Stimulated activated CD4-positive, alpha-beta T cell treated with anti-CD3 and anti-CD28 coated beads, Interleukin-4, amount 100 ng/mL, for 4 hours (primary cell): ENCODE data around the gene ABLIM1.

Experiments used
- DNase-seq, 2 experiments: peaks; one replicate each; pipeline ENCODE4 v3.0.0-alpha.2; 2020

The ABLIM1 gene

DNA sequence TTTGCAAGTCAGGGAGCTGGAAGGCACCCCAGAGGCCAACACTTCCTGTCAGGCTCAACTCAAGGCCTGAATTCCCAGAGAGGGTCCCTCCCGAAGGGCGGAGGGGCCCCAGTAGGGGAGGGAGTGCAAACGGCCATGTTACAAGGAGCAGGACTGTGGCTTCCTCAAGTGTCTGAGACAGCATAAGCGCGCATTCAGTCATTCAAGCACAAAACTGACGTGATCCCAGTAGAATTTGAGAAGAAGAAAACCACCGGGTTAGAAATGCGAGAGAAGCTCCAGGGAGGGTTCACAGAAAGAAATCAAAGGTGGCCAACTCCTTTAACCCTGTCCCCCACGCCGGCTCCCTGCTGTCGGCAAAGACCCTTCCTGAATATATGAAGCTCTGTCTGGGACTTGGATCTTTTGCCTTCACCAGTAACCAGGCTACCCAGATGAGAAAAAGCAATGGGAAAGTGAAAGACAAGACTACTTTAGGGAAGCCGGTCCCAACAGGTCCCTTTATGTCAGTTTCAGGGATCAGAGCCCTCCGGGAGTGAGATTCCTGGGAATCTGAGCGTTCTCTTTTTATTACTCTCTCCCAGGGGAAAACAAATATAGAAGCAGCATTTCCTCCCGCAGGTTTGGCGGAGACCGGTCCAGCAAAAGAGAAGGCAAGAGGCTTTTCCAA lies 255.1 kb downstream of the ABLIM1 start:
- no peak for DNase-seq

DNA sequence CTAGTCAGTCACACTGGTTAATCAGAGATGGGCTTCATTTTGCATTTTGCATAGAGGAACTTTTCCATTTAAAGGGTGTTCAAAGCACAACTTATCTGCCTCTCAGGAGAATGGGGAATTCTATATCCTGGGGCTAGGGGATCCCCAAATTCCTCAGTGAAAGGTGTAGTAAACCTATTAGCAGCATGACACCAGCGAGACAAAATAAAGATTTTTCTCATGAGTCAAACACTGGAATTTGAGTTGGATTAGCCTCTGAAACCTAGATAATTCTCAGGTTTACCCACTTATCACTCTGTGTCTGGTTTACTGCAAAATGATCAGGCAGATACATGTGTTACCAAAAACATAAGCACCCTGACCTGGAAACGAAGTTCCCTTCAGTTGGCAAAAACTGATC lies 255.8 kb downstream of the ABLIM1 start:
- DNase-seq, result no peak

DNA sequence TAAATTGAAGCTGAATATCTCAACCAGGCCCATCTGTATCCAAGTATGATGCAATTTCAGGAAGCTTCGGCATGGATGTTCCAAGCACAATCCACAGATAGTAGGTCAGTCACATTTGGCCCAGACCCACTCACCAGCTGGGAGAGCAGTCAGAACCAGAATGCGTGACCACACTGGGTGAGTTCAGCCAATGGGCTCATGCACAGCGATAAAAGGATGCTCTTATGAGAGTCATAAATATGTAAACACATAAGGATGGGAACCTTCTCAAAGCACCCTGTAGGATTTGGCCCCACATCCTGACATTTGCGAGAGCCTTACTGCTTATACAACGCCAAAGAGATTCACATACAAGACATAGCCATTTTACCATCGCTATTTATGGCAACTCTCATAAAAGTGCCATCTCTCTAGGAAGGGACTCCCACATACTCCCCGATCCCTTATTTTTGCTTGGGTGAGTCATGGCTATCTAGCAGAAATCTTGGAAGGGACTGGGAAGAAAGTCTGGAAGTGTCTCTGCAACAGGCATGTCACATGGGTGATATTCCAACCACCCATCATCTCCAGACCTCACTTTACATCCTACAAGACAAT lies 256.8 kb downstream of the ABLIM1 start:
- DNase-seq, result no peak

DNA sequence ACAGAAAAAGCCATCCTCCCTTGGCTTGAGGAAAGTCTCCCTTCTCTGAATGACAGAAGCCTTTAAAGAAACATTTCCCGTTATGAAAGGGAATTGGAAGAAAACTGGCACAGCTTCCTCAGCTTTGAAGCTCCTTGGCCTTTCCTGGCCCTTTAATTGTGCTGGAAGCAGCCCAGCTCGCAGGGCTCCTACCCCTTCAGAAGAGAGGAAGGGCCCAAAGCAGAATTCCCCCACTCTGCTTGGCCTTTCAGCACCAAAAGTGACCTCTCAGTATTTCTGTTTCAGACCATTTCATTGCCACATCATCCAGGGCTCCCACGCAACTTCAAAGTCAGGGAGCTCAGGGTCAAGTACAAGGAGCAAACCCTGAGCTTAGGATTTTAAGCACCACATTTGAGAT lies 258.0 kb downstream of the ABLIM1 start:
- DNase-seq, result no peak

DNA sequence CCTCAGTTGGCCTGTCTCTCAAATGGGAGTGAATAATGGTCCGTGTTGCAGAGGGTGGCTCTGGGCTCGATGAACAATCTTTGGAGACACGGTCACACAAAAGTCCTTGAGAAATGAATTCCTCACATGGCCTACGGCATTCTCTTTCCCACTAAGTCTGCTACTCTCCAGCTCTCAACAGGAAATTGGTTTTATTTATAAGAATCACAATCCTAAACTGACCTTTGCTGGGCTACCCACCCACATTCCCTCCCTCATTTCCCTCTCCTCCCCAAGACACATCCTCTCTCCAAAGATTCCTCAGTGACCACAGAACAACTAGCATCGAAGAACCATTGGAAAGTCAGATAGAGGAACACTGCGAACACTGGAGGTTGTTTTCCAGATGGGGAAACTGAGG lies 258.5 kb downstream of the ABLIM1 start:
- DNase-seq, result no peak

DNA sequence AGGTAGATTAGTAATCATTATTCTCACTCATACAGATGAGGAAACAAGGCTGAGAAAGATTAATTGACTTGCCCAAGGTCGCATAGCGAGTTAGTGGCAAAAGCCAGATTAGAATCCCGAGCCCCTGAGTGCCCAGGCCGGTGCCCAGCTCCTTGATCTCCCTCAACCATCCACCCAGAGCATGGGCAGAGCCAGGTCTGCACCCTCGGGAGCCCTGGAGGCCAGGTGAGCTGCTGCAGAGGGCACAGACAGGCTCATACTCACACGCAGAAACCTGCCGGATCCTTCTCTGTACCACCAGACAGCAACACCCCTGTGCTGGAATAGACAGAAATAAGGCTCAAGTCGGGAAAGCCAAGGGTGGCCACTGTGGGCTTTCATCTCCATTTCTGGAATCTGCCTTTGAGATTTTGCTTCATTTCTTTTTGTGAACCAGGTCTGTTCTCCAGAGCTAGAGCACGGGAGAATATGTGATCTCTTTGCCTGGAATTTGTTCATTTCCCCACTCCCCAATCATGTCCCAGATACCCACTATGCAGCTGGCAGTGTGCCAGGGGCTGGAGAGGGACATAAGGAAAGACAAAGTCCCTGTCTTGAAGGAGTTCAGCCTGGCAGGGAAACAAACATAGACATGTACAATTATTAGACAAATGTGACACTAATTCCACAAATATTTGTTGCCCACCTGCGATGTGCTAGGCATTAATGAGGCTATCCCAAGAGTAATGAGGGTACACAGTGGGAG lies 259.3 kb downstream of the ABLIM1 start:
- no peak for DNase-seq

DNA sequence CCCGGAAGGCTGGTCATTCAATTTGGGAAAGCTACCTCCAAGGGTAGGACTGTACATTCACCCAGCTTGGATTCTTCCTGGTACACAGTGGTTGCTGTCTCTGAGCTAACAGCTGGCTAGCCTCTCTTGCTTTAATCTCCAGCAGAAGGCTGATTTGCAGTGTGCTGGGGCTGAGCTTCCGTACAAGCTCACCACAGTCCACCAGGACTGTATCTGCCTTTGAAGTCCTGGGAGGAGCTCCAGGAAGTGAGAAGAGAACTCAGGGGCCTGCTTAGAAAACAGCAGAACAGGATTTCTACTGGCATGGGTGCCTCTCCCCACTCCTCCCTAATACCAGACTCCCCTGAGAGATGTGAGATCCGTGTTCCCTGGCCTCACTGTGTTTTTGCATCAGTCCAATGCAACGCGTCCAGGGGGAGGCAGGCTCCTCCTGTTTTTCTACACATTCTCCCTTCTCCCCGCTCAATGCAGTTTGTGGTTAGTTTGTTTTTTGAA lies 260.4 kb downstream of the ABLIM1 start:
- no peak for DNase-seq

DNA sequence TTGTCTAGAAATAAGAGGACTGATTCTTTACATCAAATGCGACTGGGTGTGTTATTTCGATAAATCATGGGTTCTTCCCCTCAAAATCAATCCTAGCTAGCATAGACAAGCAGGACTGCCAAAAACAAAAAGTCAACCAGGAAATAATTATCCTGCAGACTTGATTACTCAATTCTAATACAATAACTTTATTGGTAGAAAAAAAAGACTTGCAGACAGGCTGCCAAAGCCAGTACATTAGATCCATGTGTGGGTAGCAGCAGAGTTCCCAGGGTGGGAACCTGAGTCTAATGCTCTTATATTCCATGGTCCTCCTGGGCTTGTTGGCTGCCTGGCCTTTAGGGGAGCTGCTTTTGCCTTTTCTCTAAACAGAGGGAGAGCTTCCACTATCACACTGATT lies 261.6 kb downstream of the ABLIM1 start:
- DNase-seq, result no peak

DNA sequence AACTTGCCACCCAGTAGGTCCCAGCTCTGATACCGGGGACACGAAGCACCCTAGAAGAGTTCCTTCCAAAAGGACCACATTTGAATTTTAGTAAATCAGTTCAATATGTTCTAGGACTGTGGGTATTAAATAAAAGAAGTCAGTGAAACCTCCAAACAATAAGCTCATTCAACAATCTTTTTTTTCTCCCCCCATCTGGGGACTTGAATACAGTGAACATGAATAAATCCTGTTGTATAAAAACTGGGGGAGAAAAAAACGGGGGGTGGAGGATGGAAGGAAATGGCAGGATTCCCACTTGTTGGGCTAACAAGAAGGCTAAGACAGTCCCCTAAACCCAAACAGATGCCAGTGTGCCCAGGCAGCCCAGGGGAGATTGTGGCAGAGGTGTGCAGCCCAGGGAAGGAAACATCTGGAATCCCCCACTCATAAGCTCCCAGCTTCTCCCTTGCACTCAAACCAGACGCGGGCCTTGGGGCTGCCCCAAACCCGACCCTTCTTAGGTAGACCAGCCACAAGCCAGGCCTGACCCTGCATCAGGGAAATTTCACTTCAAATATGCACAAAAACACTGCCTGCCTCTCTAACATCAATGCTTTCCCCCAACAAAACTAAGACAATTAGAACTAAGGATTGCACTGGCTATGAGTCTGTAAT lies 262.6 kb downstream of the ABLIM1 start:
- DNase-seq, result no peak

DNA sequence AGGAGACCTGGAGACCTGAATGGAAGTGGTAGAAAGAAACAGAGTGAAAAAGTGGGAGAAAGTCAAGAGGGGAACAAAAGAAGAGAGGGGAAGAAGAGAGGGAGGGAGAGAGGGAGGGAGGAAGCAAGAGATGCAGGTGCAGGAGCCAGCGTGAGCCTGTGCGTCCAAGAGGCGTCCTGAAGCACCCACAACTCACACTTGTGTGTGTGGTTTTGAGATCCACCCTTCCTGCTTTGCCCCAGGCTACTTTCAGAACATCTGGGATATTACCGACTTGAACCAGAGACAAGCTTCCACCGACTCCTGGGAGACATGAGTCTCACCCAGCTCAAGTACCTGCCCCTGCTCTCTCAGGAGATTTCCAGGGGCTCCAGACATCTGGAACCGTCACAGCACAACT lies 263.5 kb downstream of the ABLIM1 start:
- no peak for DNase-seq

DNA sequence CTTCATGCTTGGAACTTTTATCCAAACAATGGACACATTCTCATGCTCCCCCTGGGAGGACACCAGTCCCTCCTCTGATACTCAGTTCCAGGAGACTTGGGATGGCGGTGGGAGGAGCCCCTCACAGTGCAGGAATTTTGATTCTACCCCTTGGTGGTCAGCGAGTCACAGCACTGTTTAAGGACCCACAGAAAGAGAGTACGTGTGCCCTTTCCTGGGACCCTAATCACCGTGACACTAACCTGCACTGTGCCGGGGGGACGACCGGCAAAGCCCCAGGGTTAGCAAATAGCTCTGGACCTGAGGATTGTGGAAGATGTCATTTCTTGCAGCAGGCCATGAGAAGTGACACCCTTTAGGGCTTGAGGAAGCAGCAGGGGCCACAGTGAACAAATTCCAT lies 264.2 kb downstream of the ABLIM1 start:
- no peak for DNase-seq

DNA sequence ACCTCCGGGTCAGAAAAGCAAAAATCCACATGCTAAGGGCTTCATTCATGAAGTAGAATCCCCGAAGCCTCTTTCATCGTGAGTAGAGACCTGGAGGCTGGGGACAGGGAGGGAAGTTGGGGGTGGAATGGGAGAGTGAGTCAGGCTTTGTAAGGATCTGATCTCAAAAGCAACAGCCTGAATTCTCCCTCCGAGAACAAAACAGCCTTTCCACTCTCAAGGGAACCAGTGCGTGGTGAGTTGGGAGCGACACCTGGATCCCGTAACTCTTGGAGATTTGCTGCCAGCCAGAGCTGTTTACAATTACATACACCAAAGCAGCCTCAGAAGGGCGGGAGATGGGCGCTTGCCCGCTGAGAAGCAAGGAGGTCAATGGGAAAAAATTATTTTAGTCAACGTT lies 264.6 kb downstream of the ABLIM1 start:
- no peak for DNase-seq

DNA sequence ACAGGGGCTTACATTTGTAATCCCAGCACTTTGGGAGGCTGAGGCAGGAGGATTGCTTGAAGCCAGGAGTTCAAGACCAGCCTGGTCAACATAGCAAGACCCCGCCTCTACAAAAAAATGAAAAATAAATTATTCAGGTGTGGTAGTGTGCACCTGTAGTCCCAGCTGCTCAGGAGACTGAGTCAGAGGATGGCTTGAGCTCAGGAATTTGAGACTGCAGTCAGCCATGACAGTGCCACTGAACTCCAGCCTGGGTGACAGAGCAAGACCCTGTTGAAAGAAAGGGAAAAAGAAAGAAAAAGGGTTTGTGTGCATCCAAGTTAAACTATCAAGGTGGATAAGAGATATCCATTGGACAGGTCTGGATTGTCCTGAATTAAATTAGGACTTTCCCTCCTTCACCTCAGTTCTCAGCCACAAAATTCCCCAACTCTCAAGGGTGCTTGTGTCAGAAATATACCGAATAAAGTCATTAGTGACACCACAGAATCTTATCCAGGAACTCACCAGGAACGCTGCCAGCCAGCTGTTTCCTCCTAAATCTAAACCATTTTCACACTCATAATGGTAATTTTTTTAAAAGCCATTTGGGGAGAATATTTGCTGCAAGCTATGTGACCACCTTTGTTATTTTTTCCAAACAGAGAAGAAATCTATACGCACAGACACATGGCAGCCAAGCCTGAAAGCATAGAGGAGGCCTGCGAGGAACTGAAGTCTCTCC lies 265.8 kb downstream of the ABLIM1 start:
- no peak for DNase-seq

DNA sequence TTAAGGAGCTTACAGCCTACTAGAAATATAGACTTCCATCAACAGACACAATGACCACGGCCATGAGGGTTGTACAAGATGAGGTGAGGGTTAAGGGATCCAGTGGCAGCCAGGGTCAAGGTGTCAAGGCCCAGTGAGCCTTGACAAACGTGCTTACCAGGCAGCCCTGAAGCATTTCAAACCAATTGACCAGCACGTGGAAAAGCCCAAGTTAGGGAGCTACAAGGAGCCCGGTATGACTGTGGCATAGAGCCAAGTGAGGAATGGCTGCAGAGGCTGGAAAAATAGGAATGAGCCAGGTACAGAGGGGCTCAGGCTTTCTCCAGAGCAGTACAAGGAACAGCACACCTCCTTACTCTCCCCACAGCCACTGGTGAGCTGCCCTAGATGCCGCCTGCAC lies 266.5 kb downstream of the ABLIM1 start:
- DNase-seq, result no peak

DNA sequence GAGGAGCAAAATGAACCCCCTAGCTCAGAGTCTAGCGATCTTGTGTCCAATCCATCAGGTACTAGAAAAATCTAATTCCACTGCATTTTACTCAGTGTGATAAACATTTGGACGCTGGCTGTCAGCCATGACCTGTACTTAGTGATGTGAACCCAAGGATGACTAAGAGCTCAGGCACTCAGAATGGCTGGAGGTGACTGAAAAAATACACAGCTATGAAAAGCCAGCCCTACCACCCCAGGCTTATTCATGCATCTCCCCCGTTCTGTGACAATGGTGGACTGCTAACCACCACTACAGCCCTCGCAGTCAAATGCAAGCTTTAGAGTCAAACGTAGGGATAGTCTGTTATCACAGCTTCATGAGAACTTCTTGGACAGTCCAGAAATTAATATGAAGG lies 268.6 kb downstream of the ABLIM1 start:
- no peak for DNase-seq

DNA sequence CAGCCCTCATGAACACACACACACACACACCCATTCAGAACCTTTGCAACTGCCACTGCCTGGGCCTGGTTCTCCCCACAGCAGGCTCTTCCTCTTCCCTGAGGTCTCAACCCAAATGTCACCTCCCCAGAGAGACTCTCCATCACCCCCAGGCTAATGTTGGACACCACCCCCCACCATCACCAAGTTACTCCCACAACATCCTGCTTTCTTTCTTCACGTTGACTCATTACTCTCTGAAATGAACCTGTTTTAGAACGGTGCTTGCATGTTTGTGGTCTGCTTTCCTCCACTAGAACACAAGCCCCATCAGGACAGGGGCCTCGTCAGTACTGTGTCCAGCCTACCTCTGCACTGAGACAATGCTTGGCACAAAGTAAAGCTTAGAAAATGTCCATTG lies 269.8 kb downstream of the ABLIM1 start:
- DNase-seq, result no peak

DNA sequence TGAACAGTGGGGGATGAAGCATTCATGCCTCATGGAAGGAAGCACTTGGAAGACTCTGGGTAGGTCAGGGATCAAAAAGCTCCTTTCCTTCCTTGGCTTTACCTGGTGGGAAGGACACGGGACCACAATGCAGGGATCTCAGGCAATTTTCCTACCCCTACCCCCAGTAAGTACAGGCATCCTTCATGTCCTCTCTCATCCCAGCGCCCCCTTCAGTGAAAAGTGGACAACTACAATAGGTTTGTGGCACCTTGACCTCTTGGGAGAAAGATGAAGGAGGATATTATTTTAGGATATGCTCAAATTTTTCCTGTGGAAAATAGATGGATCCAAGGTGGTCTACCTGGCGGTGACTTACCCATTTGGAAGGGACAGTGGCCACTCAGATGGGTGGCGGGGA lies 270.3 kb downstream of the ABLIM1 start:
- no peak for DNase-seq

DNA sequence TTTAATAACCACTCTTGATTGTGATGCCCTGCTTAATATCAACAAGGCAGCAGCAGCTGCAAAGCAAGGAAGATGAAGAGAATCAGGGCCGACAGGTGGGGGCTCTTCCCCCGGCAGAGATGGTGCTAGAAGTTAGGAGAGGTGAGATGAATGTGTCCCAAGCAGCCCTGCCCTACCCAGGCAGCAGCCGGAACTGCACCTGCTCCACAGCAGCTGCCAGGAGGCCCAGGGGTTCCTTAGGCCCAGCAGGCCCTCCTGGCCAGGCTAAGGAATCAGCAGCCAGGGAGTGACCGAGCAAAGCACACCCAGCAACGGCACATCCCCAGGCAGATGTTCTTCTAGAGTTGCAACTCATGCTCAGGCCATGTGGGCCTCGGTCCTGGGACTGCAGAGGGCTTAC lies 271.6 kb downstream of the ABLIM1 start:
- DNase-seq, result no peak

DNA sequence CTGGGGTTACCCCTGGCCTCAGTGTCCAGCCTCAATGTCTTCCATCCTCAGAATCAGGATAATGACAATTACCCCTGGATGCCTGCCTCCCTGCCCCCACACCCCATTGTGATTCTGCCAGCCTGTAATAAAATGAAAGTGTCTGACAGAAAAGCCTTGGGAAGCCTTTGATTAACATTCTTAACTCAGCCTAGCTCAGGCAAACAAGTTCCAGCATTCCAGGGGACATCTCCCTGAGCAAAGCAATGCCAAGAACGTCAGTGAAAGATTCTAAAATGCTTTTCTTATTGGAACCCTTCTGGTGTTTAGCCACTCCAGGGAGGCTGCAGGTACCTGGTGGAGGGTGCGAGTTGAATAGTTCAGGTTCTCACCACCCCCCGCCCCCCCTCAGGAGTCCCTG lies 272.5 kb downstream of the ABLIM1 start:
- DNase-seq, result no peak

DNA sequence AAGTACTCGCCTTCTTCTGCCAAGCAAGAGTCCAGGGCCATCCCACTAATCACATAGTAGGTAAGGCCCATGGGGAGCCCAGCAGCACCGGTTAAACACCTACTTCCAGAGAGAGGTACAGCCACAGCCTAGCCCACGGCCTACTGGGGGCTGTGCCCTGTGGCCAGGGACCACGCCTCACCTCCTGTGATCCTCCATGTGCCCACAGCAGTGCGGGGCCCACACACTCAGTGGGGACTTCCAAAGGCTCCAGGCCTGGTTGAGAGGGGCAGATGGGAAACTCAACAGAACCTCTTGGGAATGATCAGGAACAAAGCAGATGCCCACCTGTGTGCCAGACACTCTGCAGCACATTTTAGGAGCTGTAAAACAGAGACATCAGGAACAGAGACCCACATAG lies 273.5 kb downstream of the ABLIM1 start:
- DNase-seq, result no peak

DNA sequence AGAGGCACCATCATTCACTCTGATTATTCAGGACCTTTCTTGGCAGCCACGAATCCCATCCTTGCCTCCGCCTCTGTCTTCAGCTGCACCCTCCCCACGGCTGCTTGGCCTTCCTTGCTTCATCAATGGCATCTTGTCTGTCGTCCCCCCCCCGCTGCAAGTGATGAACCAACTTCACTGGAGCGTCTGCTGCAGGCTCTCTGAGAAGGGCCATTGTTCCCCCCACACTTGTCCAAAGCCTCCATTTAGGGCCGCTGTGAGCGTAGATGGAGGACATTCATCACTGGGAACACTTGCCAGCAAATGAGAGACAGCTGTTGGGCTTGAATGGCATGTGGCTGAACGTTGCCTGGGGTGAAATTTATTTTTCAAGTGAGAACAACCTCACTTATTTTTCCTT lies 273.9 kb downstream of the ABLIM1 start:
- DNase-seq, result no peak
